HFF-Myc (cell line): ENCODE data around the gene NAPSA.

Experiments used
- DNase-seq: peaks from one replicate; pipeline ENCODE4 v3.0.0-alpha.2; 2011; ENCODE audit warnings: low read depth; ENCODE audit errors: extremely low read depth
- H3K4me3 ChIP-seq: replicated peaks from 2 replicates; pipeline ENCODE4 v1.5.1; 2011; ENCODE audit warnings: low read depth, mild to moderate bottlenecking, control low read depth, low read length
- CTCF ChIP-seq: IDR thresholded peaks from 2 replicates; pipeline ENCODE4 v1.5.1; 2012; ENCODE audit warnings: mild to moderate bottlenecking, low read depth, low read length, control low read depth; ENCODE audit errors: missing control alignments

NAPSA gene

GRCh38 chr19:50309396-50310125, 55.9 kb downstream of the NAPSA start:
- no peak overlapping the region for H3K4me3 ChIP-seq
- no peak for DNase-seq
- TF ChIP-seq CTCF, result no peak

GRCh38 chr19:50308991-50309390, 56.4 kb downstream of the NAPSA start:
- H3K4me3 ChIP-seq, result no peak overlapping the region
- TF ChIP-seq CTCF, result no peak
- no peak for DNase-seq
